Measurements from ENCODE around the gene TBC1D5.

DNA sequence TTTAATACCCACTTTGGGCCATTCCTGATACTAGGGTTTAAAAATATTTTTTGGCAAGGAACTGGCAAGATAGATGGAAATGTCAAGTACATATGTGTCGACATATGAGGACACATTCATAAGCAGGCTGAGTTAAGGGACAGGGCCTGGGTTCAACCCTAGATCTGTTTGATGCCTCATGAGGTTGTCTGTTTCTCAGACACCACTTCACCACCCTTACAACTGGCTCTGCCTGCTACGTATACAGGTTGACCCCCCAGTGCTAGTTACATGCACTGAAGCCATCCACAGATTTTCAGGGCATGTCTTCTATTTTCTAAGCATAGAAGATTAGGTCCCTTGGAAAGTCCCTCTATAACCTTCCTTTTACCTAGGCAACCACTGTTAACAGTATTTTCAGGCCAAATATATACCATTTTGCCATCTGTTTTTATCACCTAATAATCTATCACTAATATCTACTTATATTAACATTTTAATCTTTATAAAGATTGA, 561.0 kb downstream of the TBC1D5 start:
- TF ChIP-seq, protein P1, sequence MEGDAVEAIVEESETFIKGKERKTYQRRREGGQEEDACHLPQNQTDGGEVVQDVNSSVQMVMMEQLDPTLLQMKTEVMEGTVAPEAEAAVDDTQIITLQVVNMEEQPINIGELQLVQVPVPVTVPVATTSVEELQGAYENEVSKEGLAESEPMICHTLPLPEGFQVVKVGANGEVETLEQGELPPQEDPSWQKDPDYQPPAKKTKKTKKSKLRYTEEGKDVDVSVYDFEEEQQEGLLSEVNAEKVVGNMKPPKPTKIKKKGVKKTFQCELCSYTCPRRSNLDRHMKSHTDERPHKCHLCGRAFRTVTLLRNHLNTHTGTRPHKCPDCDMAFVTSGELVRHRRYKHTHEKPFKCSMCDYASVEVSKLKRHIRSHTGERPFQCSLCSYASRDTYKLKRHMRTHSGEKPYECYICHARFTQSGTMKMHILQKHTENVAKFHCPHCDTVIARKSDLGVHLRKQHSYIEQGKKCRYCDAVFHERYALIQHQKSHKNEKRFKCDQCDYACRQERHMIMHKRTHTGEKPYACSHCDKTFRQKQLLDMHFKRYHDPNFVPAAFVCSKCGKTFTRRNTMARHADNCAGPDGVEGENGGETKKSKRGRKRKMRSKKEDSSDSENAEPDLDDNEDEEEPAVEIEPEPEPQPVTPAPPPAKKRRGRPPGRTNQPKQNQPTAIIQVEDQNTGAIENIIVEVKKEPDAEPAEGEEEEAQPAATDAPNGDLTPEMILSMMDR (conservative IDR thresholded peaks at IDR 0.05; ENCODE audit: low read length), result no peak
- TF ChIP-seq EZH2phosphoT487 (IDR thresholded peaks at IDR 0.05; ENCODE audit: borderline replicate concordance), result no peak

Measured in Loucy (cell line).